Inferior parietal cortex (tissue), 1 donor: ENCODE data around the gene SSBP2.
"Not testable (repeated sequence)": the region's sequence is repeated elsewhere in the genome, so short reads cannot be mapped to it uniquely, and the experiment has no call there.

ENCODE experiments used
- DNase-seq: peaks from one replicate; pipeline ENCODE4 v3.0.0-alpha.2; 2016; ENCODE audit errors: extremely low spot score

The SSBP2 gene

GRCh38 chr5:81729276-81729675, 21.6 kb downstream of the SSBP2 start:
- DNase-seq, result no peak

GRCh38 chr5:81728301-81728700, 22.6 kb downstream of the SSBP2 start:
- DNase-seq, result no peak

GRCh38 chr5:81726297-81726696, 24.6 kb downstream of the SSBP2 start:
- DNase-seq, result no peak

- no peak for DNase-seq
These were observed 26.3 kb downstream of the SSBP2 start for GRCh38 chr5:81724571-81724970.

- no peak for DNase-seq
These were observed 26.8 kb downstream of the SSBP2 start for GRCh38 chr5:81724108-81724507.

GRCh38 chr5:81721049-81721448, 29.8 kb downstream of the SSBP2 start:
- DNase-seq, result no peak

GRCh38 chr5:81719743-81720345, 31.1 kb downstream of the SSBP2 start:
- DNase-seq, result no peak

GRCh38 chr5:81718300-81718699, 32.6 kb downstream of the SSBP2 start:
- DNase-seq, result no peak

GRCh38 chr5:81717860-81718259, 33.0 kb downstream of the SSBP2 start:
- DNase-seq, result no peak

GRCh38 chr5:81717226-81717625, 33.7 kb downstream of the SSBP2 start:
- no peak for DNase-seq

- not testable (repeated sequence) for DNase-seq
These were observed 36.8 kb downstream of the SSBP2 start for GRCh38 chr5:81714076-81714475.

GRCh38 chr5:81708889-81709288, 42.0 kb downstream of the SSBP2 start:
- no peak for DNase-seq

GRCh38 chr5:81703840-81704239, 47.1 kb downstream of the SSBP2 start:
- DNase-seq, result no peak

- no peak for DNase-seq
These were observed 50.7 kb downstream of the SSBP2 start for GRCh38 chr5:81700166-81700565.

GRCh38 chr5:81698813-81699212, 52.1 kb downstream of the SSBP2 start:
- no peak for DNase-seq

GRCh38 chr5:81696418-81697397, 54.2 kb downstream of the SSBP2 start:
- no peak for DNase-seq

GRCh38 chr5:81694726-81695125, 56.2 kb downstream of the SSBP2 start:
- DNase-seq, result no peak

GRCh38 chr5:81688215-81688614, 62.7 kb downstream of the SSBP2 start:
- DNase-seq, result no peak

GRCh38 chr5:81687292-81687691, 63.6 kb downstream of the SSBP2 start:
- no peak for DNase-seq

GRCh38 chr5:81685471-81685870, 65.4 kb downstream of the SSBP2 start:
- no peak for DNase-seq

GRCh38 chr5:81679885-81680284, 71.0 kb downstream of the SSBP2 start:
- no peak for DNase-seq

GRCh38 chr5:81675420-81675819, 75.5 kb downstream of the SSBP2 start:
- no peak for DNase-seq

GRCh38 chr5:81665795-81666194, 85.1 kb downstream of the SSBP2 start:
- DNase-seq, result no peak
